HL-60 (cell line): ENCODE results near the gene NSRP1.

Experiments used
- POLR2AphosphoS5 ChIP-seq: IDR thresholded peaks from 2 replicates; pipeline ENCODE4 v1.6.1; 2012; ENCODE audit warnings: low read depth
- REST ChIP-seq: IDR thresholded peaks from 2 replicates; pipeline ENCODE4 v1.6.1; 2012; ENCODE audit warnings: low read depth; ENCODE audit not compliant: insufficient replicate concordance
- SPI1 ChIP-seq: IDR thresholded peaks from 2 replicates; pipeline ENCODE4 v1.6.1; 2012; ENCODE audit warnings: low read depth, mild to moderate bottlenecking, borderline replicate concordance
- TF ChIP-seq, protein P1 (sequence below): IDR thresholded peaks from one replicate; pipeline ENCODE4 v1.5.1; 2011; ENCODE audit warnings: low read length, control low read depth, inconsistent platforms; ENCODE audit not compliant: insufficient read depth

DNA sequence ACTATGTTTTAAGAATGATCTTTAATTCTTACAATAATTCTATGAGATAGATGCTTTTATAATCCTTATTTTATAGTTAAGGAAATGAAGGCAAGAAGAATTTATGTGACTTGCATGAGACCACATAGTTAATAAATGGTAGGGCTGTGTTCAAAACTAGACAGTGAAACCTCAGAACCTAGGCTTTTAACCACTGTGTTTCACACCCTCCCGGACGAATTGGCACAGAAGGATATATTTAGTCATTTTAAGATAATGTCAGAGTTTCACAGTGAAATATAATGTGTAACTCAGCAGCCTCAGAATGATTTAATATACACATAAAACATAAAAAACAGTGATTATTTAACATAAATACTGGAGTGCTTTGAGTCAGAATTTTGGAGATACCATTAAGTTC, 57.0 kb downstream of the NSRP1 start:
- TF ChIP-seq, protein P1, sequence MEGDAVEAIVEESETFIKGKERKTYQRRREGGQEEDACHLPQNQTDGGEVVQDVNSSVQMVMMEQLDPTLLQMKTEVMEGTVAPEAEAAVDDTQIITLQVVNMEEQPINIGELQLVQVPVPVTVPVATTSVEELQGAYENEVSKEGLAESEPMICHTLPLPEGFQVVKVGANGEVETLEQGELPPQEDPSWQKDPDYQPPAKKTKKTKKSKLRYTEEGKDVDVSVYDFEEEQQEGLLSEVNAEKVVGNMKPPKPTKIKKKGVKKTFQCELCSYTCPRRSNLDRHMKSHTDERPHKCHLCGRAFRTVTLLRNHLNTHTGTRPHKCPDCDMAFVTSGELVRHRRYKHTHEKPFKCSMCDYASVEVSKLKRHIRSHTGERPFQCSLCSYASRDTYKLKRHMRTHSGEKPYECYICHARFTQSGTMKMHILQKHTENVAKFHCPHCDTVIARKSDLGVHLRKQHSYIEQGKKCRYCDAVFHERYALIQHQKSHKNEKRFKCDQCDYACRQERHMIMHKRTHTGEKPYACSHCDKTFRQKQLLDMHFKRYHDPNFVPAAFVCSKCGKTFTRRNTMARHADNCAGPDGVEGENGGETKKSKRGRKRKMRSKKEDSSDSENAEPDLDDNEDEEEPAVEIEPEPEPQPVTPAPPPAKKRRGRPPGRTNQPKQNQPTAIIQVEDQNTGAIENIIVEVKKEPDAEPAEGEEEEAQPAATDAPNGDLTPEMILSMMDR: no peak
- TF ChIP-seq REST (no peak), POLR2AphosphoS5 (no peak), SPI1 (no peak)
